ENCODE measurements around the gene SYT8.

DNA sequence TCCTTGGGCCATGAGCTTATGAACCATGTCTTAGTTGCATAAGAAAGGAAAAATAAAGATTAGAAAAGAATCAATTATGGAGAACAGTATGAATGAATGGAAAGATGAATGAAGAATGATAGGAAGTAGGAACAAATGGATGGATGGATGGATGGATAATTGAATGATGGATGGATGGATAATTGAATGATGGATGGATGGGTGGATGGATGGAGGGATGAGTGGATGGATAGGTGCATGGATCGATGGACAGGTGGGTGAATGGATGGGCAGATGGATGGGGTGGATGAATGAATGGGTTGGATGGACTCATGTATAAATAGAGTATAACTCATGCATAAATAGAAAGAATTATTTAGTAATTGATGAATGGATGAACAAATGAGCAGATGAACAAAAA lies 25.3 kb downstream of the SYT8 start:
- TF ChIP-seq, protein P1, sequence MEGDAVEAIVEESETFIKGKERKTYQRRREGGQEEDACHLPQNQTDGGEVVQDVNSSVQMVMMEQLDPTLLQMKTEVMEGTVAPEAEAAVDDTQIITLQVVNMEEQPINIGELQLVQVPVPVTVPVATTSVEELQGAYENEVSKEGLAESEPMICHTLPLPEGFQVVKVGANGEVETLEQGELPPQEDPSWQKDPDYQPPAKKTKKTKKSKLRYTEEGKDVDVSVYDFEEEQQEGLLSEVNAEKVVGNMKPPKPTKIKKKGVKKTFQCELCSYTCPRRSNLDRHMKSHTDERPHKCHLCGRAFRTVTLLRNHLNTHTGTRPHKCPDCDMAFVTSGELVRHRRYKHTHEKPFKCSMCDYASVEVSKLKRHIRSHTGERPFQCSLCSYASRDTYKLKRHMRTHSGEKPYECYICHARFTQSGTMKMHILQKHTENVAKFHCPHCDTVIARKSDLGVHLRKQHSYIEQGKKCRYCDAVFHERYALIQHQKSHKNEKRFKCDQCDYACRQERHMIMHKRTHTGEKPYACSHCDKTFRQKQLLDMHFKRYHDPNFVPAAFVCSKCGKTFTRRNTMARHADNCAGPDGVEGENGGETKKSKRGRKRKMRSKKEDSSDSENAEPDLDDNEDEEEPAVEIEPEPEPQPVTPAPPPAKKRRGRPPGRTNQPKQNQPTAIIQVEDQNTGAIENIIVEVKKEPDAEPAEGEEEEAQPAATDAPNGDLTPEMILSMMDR (IDR thresholded peaks at IDR 0.05): no peak
- TF ChIP-seq POLR2A (IDR thresholded peaks at IDR 0.05): no peak

Measured in uterus (tissue), 2 donors.